Measurements from ENCODE around the gene OLIG1. TPM values are rescaled to one million over a fixed set of nuclear protein-coding genes. Genes with fewer than 3 reads are reported as not detected.

Gene OLIG1
- total RNA-seq, 1 donor from 2014 or later: not detected

DNA sequence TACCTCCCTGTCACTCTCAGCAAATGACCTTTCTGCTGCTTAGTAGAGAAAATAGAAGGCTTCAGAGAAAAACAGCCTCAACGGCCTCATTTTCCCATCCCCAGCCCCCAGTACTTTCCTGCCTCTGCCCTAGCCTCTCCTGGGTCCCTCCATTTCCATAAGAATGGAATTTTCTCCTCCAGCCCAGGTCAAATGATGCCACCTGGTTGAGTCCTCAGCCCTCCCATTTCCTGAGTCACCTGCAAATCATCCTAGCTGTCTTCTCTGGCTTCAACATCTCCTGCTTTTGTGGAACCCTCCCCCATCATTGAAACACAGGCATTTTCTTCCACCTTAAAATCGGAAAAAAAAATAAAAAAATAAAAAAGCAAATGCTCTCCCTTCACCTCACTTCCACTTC, 35.1 kb downstream of the OLIG1 start:
- no peaks in the 10 kb centered on the region for H3K9me3 ChIP-seq
- peaks cover 8% of the 10 kb centered on the region for H3K4me1 ChIP-seq
- H3K27me3 ChIP-seq: no peaks in the 10 kb centered on the region
- H3K27ac ChIP-seq: no peak overlapping the region
- intact Hi-C loops (cut with DNase I): no loop called here
- no peak overlapping the region for H3K4me3 ChIP-seq
- no peaks in the 10 kb centered on the region for H3K36me3 ChIP-seq
- DNase-seq (ENCODE audit: extremely low spot score in 2 of 2): no peak
- TF ChIP-seq POLR2AphosphoS5 (IDR thresholded peaks at IDR 0.05; ENCODE audit: insufficient read depth in 1 of 2, low read depth in 1 of 2) (no peak), POLR2A (IDR thresholded peaks at IDR 0.05) (no peak)
- TF ChIP-seq, protein P1, sequence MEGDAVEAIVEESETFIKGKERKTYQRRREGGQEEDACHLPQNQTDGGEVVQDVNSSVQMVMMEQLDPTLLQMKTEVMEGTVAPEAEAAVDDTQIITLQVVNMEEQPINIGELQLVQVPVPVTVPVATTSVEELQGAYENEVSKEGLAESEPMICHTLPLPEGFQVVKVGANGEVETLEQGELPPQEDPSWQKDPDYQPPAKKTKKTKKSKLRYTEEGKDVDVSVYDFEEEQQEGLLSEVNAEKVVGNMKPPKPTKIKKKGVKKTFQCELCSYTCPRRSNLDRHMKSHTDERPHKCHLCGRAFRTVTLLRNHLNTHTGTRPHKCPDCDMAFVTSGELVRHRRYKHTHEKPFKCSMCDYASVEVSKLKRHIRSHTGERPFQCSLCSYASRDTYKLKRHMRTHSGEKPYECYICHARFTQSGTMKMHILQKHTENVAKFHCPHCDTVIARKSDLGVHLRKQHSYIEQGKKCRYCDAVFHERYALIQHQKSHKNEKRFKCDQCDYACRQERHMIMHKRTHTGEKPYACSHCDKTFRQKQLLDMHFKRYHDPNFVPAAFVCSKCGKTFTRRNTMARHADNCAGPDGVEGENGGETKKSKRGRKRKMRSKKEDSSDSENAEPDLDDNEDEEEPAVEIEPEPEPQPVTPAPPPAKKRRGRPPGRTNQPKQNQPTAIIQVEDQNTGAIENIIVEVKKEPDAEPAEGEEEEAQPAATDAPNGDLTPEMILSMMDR (IDR thresholded peaks at IDR 0.05): no peak

GRCh38 chr21:33108228-33108627, 38.3 kb downstream of the OLIG1 start:
- no peaks in the 10 kb centered on the region for H3K27me3 ChIP-seq
- no peaks in the 10 kb centered on the region for H3K9me3 ChIP-seq
- H3K4me1 ChIP-seq: peaks cover 8% of the 10 kb centered on the region
- TF ChIP-seq POLR2AphosphoS5 (IDR thresholded peaks at IDR 0.05; ENCODE audit: insufficient read depth in 1 of 2, low read depth in 1 of 2) (no peak), POLR2A (IDR thresholded peaks at IDR 0.05) (no peak)
- TF ChIP-seq, protein P1 (IDR thresholded peaks at IDR 0.05): no peak
- no peak overlapping the region for H3K4me3 ChIP-seq
- intact Hi-C loops (cut with DNase I): no loop called here
- no peak overlapping the region for H3K27ac ChIP-seq
- no peaks in the 10 kb centered on the region for H3K36me3 ChIP-seq
- no peak for DNase-seq (ENCODE audit: extremely low spot score in 2 of 2)

GRCh38 chr21:33109574-33110339, 39.8 kb downstream of the OLIG1 start:
- no peaks in the 10 kb centered on the region for H3K27me3 ChIP-seq
- no peak for DNase-seq (ENCODE audit: extremely low spot score in 2 of 2)
- no peak overlapping the region for H3K27ac ChIP-seq
- TF ChIP-seq POLR2A (IDR thresholded peaks at IDR 0.05) (no peak), POLR2AphosphoS5 (IDR thresholded peaks at IDR 0.05; ENCODE audit: insufficient read depth in 1 of 2, low read depth in 1 of 2) (no peak)
- TF ChIP-seq, protein P1 (IDR thresholded peaks at IDR 0.05): no peak
- peaks cover 8% of the 10 kb centered on the region for H3K4me1 ChIP-seq
- H3K9me3 ChIP-seq: no peaks in the 10 kb centered on the region
- intact Hi-C loops (cut with DNase I): no loop called here
- H3K4me3 ChIP-seq: no peak overlapping the region
- no peaks in the 10 kb centered on the region for H3K36me3 ChIP-seq

DNA sequence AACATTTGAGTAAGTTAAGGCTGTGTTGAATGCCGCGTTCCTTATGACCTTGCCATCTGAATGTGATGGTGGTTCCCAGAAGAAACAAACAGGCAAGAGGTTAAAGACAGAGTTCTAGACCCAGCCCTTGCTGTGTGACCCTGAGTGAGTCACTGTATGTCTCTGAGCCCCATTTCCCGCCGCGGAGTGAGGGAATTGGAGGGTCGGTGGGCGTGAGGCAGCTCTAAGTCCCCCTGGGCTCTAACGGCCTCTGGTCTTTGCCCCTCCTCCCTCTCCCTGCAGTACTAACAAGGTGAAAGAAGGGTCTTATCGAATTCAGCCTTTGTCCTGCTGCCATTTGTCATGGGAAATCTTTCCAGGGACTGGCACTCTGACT, 40.4 kb downstream of the OLIG1 start:
- TF ChIP-seq POLR2AphosphoS5 (IDR thresholded peaks at IDR 0.05; ENCODE audit: insufficient read depth in 1 of 2, low read depth in 1 of 2) (no peak), POLR2A (IDR thresholded peaks at IDR 0.05) (no peak)
- TF ChIP-seq, protein P1 (IDR thresholded peaks at IDR 0.05): no peak
- Histone ChIP-seq H3K27ac (no peak overlapping the region), H3K4me3 (no peak overlapping the region), H3K4me1 (peaks cover 8% of the 10 kb centered on the region), H3K9me3 (no peaks in the 10 kb centered on the region), H3K36me3 (no peaks in the 10 kb centered on the region), H3K27me3 (no peaks in the 10 kb centered on the region)
- intact Hi-C loops (cut with DNase I): no loop called here
- no peak for DNase-seq (ENCODE audit: extremely low spot score in 2 of 2)

GRCh38 chr21:33111577-33111976, 41.6 kb downstream of the OLIG1 start:
- TF ChIP-seq POLR2AphosphoS5 (IDR thresholded peaks at IDR 0.05; ENCODE audit: insufficient read depth in 1 of 2, low read depth in 1 of 2) (no peak), POLR2A (IDR thresholded peaks at IDR 0.05) (no peak)
- TF ChIP-seq, protein P1 (IDR thresholded peaks at IDR 0.05): no peak
- H3K9me3 ChIP-seq: no peaks in the 10 kb centered on the region
- DNase-seq (ENCODE audit: extremely low spot score in 2 of 2): no peak
- H3K4me3 ChIP-seq: no peak overlapping the region
- intact Hi-C loops (cut with DNase I): no loop called here
- H3K4me1 ChIP-seq: peaks cover 8% of the 10 kb centered on the region
- no peaks in the 10 kb centered on the region for H3K36me3 ChIP-seq
- no peak overlapping the region for H3K27ac ChIP-seq
- H3K27me3 ChIP-seq: no peaks in the 10 kb centered on the region
